Measurements from ENCODE around the gene FOXP2.

FOXP2 gene

DNA sequence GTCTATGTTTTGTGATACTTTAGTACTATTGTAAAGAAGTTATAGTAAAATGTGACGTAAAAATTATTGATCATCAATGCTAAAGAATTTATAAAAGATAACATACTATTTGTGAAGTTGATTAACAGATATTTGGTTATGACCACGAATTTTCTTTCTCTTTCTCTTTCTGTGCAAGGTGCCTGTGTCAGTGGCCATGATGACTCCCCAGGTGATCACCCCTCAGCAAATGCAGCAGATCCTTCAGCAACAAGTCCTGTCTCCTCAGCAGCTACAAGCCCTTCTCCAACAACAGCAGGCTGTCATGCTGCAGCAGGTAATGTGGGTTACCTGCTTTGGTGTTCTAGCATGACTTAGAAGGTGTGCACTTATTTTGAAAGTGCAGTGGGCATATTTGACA is 213.7 kb downstream of the FOXP2 start:
- Histone ChIP-seq H3K79me2 (ENCODE audit: insufficient read depth, low read length) (no peaks in the 10 kb centered on the region), H3K9me2 (ENCODE audit: low read depth, low read length) (no peaks in the 10 kb centered on the region)

DNA sequence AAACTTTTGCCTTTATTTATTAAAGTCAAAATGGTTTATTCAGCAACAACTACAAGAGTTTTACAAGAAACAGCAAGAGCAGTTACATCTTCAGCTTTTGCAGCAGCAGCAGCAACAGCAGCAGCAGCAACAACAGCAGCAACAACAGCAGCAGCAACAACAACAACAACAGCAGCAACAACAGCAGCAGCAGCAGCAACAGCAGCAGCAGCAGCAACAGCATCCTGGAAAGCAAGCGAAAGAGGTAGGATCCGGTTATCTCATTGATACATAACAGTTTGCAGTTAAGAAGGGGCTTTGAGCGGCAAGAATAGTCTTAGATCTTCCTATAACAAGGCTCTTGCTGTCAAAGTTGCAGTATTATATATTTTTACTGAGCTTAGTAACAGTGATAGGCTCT is 215.1 kb downstream of the FOXP2 start:
- Histone ChIP-seq H3K36me3 (ENCODE audit: insufficient read depth, low read length) (no peaks in the 10 kb centered on the region), H3K4me3 (ENCODE audit: low read depth, low read length, poor library complexity, severe bottlenecking) (no peak overlapping the region), H3K4me2 (ENCODE audit: low read length) (no peak overlapping the region), H3K4me1 (ENCODE audit: insufficient read depth, low read length, severe bottlenecking) (no peaks in the 10 kb centered on the region), H3K27me3 (ENCODE audit: insufficient read depth, low read length) (no peaks in the 10 kb centered on the region), H3K9ac (ENCODE audit: low read length) (no peak overlapping the region), H3K79me2 (ENCODE audit: insufficient read depth, low read length) (no peaks in the 10 kb centered on the region), H2AFZ (ENCODE audit: low read length) (no peak overlapping the region), H3K9me2 (ENCODE audit: low read depth, low read length) (no peaks in the 10 kb centered on the region), H4K20me1 (ENCODE audit: insufficient read depth, low read length) (no peaks in the 10 kb centered on the region), H3K27ac (ENCODE audit: low read depth, low read length, poor library complexity, severe bottlenecking) (no peak overlapping the region), H3K9me3 (ENCODE audit: low read length) (no peaks in the 10 kb centered on the region), H3F3A (ENCODE audit: insufficient read depth, low read length) (no peaks in the 10 kb centered on the region)
- TF ChIP-seq EZH2 (IDR thresholded peaks at IDR 0.05; ENCODE audit: borderline replicate concordance, low read length), result no peak
- TF ChIP-seq, protein P1, sequence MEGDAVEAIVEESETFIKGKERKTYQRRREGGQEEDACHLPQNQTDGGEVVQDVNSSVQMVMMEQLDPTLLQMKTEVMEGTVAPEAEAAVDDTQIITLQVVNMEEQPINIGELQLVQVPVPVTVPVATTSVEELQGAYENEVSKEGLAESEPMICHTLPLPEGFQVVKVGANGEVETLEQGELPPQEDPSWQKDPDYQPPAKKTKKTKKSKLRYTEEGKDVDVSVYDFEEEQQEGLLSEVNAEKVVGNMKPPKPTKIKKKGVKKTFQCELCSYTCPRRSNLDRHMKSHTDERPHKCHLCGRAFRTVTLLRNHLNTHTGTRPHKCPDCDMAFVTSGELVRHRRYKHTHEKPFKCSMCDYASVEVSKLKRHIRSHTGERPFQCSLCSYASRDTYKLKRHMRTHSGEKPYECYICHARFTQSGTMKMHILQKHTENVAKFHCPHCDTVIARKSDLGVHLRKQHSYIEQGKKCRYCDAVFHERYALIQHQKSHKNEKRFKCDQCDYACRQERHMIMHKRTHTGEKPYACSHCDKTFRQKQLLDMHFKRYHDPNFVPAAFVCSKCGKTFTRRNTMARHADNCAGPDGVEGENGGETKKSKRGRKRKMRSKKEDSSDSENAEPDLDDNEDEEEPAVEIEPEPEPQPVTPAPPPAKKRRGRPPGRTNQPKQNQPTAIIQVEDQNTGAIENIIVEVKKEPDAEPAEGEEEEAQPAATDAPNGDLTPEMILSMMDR (IDR thresholded peaks at IDR 0.05; ENCODE audit: low read length), result no peak

More for the DNA sequence above, 213.7 kb downstream of the FOXP2 start:
- TF ChIP-seq, protein P1 (IDR thresholded peaks at IDR 0.05; ENCODE audit: low read length), result no peak
- Histone ChIP-seq H3K36me3 (ENCODE audit: insufficient read depth, low read length) (no peaks in the 10 kb centered on the region), H3K4me3 (ENCODE audit: low read depth, low read length, poor library complexity, severe bottlenecking) (no peak overlapping the region), H3K4me1 (ENCODE audit: insufficient read depth, low read length, severe bottlenecking) (no peaks in the 10 kb centered on the region), H3K27ac (ENCODE audit: low read depth, low read length, poor library complexity, severe bottlenecking) (no peak overlapping the region), H4K20me1 (ENCODE audit: insufficient read depth, low read length) (no peaks in the 10 kb centered on the region), H3K4me2 (ENCODE audit: low read length) (no peak overlapping the region), H3F3A (ENCODE audit: insufficient read depth, low read length) (no peaks in the 10 kb centered on the region), H3K9me3 (ENCODE audit: low read length) (no peaks in the 10 kb centered on the region), H3K27me3 (ENCODE audit: insufficient read depth, low read length) (no peaks in the 10 kb centered on the region), H2AFZ (ENCODE audit: low read length) (no peak overlapping the region), H3K9ac (ENCODE audit: low read length) (no peak overlapping the region)

DNA sequence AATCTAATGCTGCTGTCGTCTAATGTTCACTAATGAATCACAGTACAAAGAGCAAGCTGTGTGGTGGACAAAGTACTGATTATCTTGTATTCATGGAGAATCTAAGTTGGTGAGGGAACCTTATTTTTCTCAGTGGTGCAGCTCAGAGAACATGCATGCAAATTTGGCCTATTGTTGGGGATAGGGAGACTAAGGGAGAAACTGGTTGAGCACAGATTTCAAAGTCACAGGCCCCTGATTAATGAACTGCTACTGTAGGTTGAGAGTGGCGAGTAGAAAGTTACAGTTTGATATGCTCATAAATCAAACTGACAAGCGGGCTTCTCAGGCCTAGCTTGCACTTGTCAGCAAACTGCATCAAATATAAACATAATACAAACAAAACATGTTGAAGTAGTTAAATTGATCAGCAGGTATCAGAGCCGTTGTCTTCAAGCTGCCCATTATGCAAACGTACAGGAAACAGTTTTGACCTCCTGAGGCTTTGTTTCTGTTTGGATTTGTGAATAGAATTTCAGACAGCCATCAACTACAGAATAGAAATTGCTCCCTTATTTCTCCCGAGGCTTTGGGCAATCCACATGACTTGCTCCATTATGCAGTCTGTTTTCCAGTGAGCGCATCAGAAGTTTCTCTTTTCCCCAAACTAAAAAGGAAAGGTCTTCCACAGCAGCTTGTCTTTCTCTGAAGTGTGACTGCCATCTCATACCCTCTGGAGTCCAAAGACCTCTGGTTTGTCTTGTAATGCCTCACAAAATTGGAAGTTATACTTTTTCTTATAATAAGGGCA is 215.8 kb downstream of the FOXP2 start:
- Histone ChIP-seq H3K9me3 (ENCODE audit: low read length) (no peaks in the 10 kb centered on the region), H3K27ac (ENCODE audit: low read depth, low read length, poor library complexity, severe bottlenecking) (no peak overlapping the region), H3F3A (ENCODE audit: insufficient read depth, low read length) (no peaks in the 10 kb centered on the region), H2AFZ (ENCODE audit: low read length) (no peak overlapping the region), H3K9ac (ENCODE audit: low read length) (no peak overlapping the region), H3K4me1 (ENCODE audit: insufficient read depth, low read length, severe bottlenecking) (no peaks in the 10 kb centered on the region), H3K36me3 (ENCODE audit: insufficient read depth, low read length) (no peaks in the 10 kb centered on the region), H3K4me3 (ENCODE audit: low read depth, low read length, poor library complexity, severe bottlenecking) (no peak overlapping the region), H3K79me2 (ENCODE audit: insufficient read depth, low read length) (no peaks in the 10 kb centered on the region), H3K9me2 (ENCODE audit: low read depth, low read length) (no peaks in the 10 kb centered on the region), H3K27me3 (ENCODE audit: insufficient read depth, low read length) (no peaks in the 10 kb centered on the region), H4K20me1 (ENCODE audit: insufficient read depth, low read length) (no peaks in the 10 kb centered on the region), H3K4me2 (ENCODE audit: low read length) (no peak overlapping the region)
- TF ChIP-seq, protein P1 (IDR thresholded peaks at IDR 0.05; ENCODE audit: low read length), result no peak
- no peak for TF ChIP-seq EZH2 (IDR thresholded peaks at IDR 0.05; ENCODE audit: borderline replicate concordance, low read length)
